MCF 10A (cell line): ENCODE data around the gene WWOX. TPM values are rescaled to one million over a fixed set of nuclear protein-coding genes. Genes with fewer than 3 reads are reported as not detected.

ENCODE experiments used
- BruUV-seq: library from RNA; stranded (reverse); fragments of 400-500 nt; replicated peaks from 2 replicates; lab custom pipeline; 2021; lab: Mats Ljungman, UMichigan
- CTCF ChIA-PET: fragments of 300-600 bp; sonication (Branson Sonifier 250); formaldehyde crosslinking; extraction: SDS; loops from one replicate; lab custom pipeline; 2021; ENCODE audit warnings: antibody characterized with exemption, inconsistent platforms; lab: Yijun Ruan, JAX
- POLR2A ChIA-PET: fragments of 300-600, 350-650 bp; sonication (Branson Sonifier 250); formaldehyde crosslinking; extraction: SDS; loops from one replicate; lab custom pipeline; 2020; ENCODE audit warnings: antibody characterized with exemption, inconsistent platforms; lab: Yijun Ruan, JAX
- DNase-seq: peaks from one replicate; pipeline ENCODE4 v3.0.0-alpha.2; 2018; ENCODE audit not compliant: unreplicated experiment
- H3K27ac Mint-ChIP-seq: one replicate; pipeline ENCODE4 v1.8.0; 2022; ENCODE audit warnings: mild to moderate bottlenecking, low read depth, mixed read lengths; ENCODE audit not compliant: unreplicated experiment
- H3K27me3 Mint-ChIP-seq: one replicate; pipeline ENCODE4 v1.8.0; 2022; ENCODE audit warnings: mixed read lengths; ENCODE audit not compliant: insufficient read depth, unreplicated experiment
- H3K36me3 Mint-ChIP-seq: one replicate; pipeline ENCODE4 v1.8.0; 2022; ENCODE audit warnings: mild to moderate bottlenecking, moderate library complexity, mixed read lengths; ENCODE audit not compliant: insufficient read depth, unreplicated experiment
- H3K4me1 Mint-ChIP-seq: one replicate; pipeline ENCODE4 v1.8.0; 2022; ENCODE audit warnings: mixed read lengths; ENCODE audit not compliant: insufficient read depth, unreplicated experiment
- H3K4me3 Mint-ChIP-seq: one replicate; pipeline ENCODE4 v1.8.0; 2022; ENCODE audit warnings: mild to moderate bottlenecking, moderate library complexity, mixed read lengths; ENCODE audit not compliant: unreplicated experiment
- H3K9me3 Mint-ChIP-seq: one replicate; pipeline ENCODE4 v1.8.0; 2022; ENCODE audit warnings: mixed read lengths; ENCODE audit not compliant: unreplicated experiment
- CTCF ChIP-seq: fragments of 200-600 bp; IDR thresholded peaks from one replicate; pipeline ENCODE4 v1.8.0; 2022; ENCODE audit warnings: antibody characterized with exemption, mild to moderate bottlenecking; ENCODE audit not compliant: unreplicated experiment
- intact Hi-C: fragments of 100-400 bp; cut with micrococcal nuclease; formaldehyde crosslinking; loops from 2 replicates; pipeline ENCODE4 v1.14.1; 2022
- total RNA-seq: library from RNA; stranded (reverse); gene quantifications from 2 replicates; pipeline ENCODE4 v1.2.3, GENCODE V29; 2022

WWOX gene
- total RNA-seq, 1 experiment from 2014 or later: 18.1 TPM

- Mint-ChIP-seq H3K27ac (no peak overlapping the region), H3K9me3 (no peaks in the 10 kb centered on the region), H3K36me3 (no peaks in the 10 kb centered on the region), H3K27me3 (no peaks in the 10 kb centered on the region), H3K4me3 (no peak overlapping the region), H3K4me1 (no peaks in the 10 kb centered on the region)
- CTCF ChIA-PET: interaction anchor here (0.9 kb wide), 1 partner anchor 15 kb away, joined by 3 read pairs; no protein-coding TSS in a partner anchor
- no peak for TF ChIP-seq CTCF
- intact Hi-C loops: no loop called here
- POLR2A ChIA-PET: interaction anchor here (0.9 kb wide), 1 partner anchor 19 kb away, joined by 3 read pairs; no protein-coding TSS in a partner anchor
- no peak for DNase-seq
- BruUV-seq: no TSS peak
Observed at GRCh38 chr16:79122343-79122742, 1022.9 kb downstream of the WWOX start.

GRCh38 chr16:79124016-79124756, 1024.7 kb downstream of the WWOX start:
- ChIA-PET CTCF (interaction anchor here (0.6 to 1.1 kb wide), 4 partner anchors 21 to 200 kb away, joined by 3 to 6 read pairs (median 4); no protein-coding TSS in a partner anchor), POLR2A (no interaction called here)
- H3K27ac Mint-ChIP-seq: no peak overlapping the region
- no peaks in the 10 kb centered on the region for H3K4me1 Mint-ChIP-seq
- H3K4me3 Mint-ChIP-seq: no peak overlapping the region
- H3K36me3 Mint-ChIP-seq: no peaks in the 10 kb centered on the region
- no peaks in the 10 kb centered on the region for H3K9me3 Mint-ChIP-seq
- no peak for TF ChIP-seq CTCF
- no peak for DNase-seq
- BruUV-seq: no TSS peak
- intact Hi-C loops: no loop called here
- no peaks in the 10 kb centered on the region for H3K27me3 Mint-ChIP-seq

GRCh38 chr16:79127766-79128165, 1028.3 kb downstream of the WWOX start:
- H3K27ac Mint-ChIP-seq: no peak overlapping the region
- CTCF ChIA-PET: interaction anchor here (0.6 kb wide), 1 partner anchor 1327 kb away, joined by 4 read pairs; no protein-coding TSS in a partner anchor
- POLR2A ChIA-PET: no interaction called here
- no peak overlapping the region for H3K4me3 Mint-ChIP-seq
- no TSS peak for BruUV-seq
- intact Hi-C loops: no loop called here
- no peaks in the 10 kb centered on the region for H3K9me3 Mint-ChIP-seq
- no peaks in the 10 kb centered on the region for H3K36me3 Mint-ChIP-seq
- no peaks in the 10 kb centered on the region for H3K27me3 Mint-ChIP-seq
- TF ChIP-seq CTCF: no peak
- H3K4me1 Mint-ChIP-seq: no peaks in the 10 kb centered on the region
- no peak for DNase-seq

- no peaks in the 10 kb centered on the region for H3K4me1 Mint-ChIP-seq
Observed at GRCh38 chr16:79128706-79129105, 1029.3 kb downstream of the WWOX start.

More at GRCh38 chr16:79128706-79129105, 1029.3 kb downstream of the WWOX start:
- Mint-ChIP-seq H3K36me3 (no peaks in the 10 kb centered on the region), H3K27ac (no peak overlapping the region), H3K4me3 (no peak overlapping the region), H3K27me3 (no peaks in the 10 kb centered on the region), H3K9me3 (no peaks in the 10 kb centered on the region)
- CTCF ChIA-PET: no interaction called here
- no peak for DNase-seq
- intact Hi-C loops: no loop called here
- POLR2A ChIA-PET: no interaction called here
- no TSS peak for BruUV-seq
- no peak for TF ChIP-seq CTCF
